ENCODE measurements around the gene IFNL2.

DNA sequence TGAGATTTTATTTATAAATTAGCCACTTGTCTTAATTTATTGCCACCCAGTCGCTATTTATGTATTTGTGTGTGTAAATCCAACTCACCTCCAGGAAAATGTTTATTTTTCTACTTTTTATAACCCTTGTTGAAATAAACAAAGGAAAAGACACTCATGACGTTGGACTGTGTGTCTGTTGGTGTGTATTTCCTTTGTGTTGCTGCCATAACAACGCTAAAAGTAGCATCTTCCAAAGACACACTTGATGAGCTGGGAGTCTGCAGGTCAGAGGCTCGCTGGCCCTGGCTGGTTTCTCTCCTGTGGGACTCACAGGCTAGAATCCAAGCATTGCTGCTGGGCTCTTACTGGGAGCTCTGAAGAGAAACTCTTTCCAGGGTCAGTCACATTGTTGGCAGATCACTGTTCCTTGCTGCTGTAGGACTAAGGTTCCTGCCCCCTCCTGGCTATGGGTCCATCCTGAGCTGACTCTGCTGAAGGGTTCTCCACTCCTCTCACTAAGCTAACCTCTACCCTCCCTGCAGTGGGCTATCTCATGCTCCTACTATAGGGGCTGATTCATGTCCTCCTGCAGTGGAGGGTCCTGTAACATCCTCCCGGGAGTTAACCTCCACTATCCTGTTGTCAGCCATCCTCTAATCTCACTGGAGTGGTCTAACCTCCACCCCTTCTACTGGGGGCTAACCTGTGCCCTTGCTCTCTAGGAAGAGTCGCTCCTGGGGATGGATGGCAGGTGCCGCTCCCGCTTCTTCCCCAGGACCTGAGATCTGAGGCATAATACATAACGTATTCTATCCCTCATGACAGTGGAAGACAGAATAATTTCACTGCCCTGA is 2.1 kb downstream of the IFNL2 start:
- TF ChIP-seq, protein P1, sequence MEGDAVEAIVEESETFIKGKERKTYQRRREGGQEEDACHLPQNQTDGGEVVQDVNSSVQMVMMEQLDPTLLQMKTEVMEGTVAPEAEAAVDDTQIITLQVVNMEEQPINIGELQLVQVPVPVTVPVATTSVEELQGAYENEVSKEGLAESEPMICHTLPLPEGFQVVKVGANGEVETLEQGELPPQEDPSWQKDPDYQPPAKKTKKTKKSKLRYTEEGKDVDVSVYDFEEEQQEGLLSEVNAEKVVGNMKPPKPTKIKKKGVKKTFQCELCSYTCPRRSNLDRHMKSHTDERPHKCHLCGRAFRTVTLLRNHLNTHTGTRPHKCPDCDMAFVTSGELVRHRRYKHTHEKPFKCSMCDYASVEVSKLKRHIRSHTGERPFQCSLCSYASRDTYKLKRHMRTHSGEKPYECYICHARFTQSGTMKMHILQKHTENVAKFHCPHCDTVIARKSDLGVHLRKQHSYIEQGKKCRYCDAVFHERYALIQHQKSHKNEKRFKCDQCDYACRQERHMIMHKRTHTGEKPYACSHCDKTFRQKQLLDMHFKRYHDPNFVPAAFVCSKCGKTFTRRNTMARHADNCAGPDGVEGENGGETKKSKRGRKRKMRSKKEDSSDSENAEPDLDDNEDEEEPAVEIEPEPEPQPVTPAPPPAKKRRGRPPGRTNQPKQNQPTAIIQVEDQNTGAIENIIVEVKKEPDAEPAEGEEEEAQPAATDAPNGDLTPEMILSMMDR (IDR thresholded peaks at IDR 0.05) = no peak
- TF ChIP-seq POLR2A (IDR thresholded peaks at IDR 0.05) = no peak
